DOHH2 (cell line): ENCODE results near the gene DMXL2.

Source experiments
- CTCF ChIP-seq: fragments of 200-600 bp; sonication (generic); IDR thresholded peaks from one replicate; pipeline ENCODE4 v1.5.1; 2014; ENCODE audit warnings: antibody characterized with exemption, mild to moderate bottlenecking, low read depth, low read length; ENCODE audit not compliant: poor library complexity, severe bottlenecking
- EZH2phosphoT487 ChIP-seq: fragments of 200-600 bp; sonication (generic); IDR thresholded peaks from 2 replicates; pipeline ENCODE4 v1.6.1; 2017; ENCODE audit warnings: borderline replicate concordance, mild to moderate bottlenecking, antibody characterized with exemption, low read length, moderate library complexity, mixed read lengths

- TF ChIP-seq CTCF (no peak), EZH2phosphoT487 (no peak)
Measured at GRCh38 chr15:51613951-51614350, 8.6 kb downstream of the DMXL2 start.
